HG03159 (cell line): ENCODE results near the gene ASTN1.

Experiments
- ATAC-seq: cut with Tn5 transposase; IDR thresholded peaks from one replicate; pipeline ENCODE4 v1.9.1; 2021; ENCODE audit warnings: mild to moderate bottlenecking, moderate library complexity; ENCODE audit not compliant: unreplicated experiment

The ASTN1 gene

DNA sequence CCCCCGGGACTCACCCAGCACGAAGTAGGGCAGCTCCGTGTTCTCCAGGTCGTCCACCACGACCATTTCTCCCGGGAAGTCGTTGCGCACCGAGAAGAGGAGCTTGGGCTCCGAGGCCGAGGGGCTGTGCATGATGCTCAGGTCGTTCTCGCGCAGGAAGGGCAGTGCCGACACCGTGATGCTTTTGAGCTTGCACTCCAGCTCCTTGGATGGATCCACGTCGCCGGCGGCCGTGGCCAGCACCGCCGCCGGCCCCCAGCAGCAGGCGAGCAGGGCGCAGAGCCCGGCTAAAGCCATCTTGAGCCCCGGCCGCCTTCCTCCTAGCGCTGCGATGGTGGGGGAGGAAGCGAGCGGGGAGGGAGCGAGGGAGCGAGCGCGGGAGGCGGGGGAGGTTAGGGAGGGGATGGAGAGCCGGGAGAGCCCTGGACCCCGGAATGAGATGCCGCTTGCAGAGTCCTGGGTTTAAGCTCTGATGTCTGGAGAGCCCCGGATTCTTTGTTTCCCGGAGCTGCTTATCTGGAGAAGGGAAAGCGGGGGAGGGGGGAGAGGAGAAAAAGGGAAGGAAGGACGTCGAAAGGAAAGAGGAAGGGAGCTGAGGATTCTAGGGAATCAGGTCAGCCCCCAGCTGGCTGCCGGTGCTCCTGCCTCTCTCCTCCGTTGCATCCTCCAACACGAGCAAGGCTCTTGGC is at the start of gene ASTN1:
ASTN1 (minus strand) TSS at position 333 of the 689 bp plus-strand sequence; CDS start at position 297, 36 bp downstream.
- no peak for ATAC-seq

GRCh38 chr1:177211231-177211630 is 46.7 kb upstream of the ASTN1 start:
- ATAC-seq, result no peak

DNA sequence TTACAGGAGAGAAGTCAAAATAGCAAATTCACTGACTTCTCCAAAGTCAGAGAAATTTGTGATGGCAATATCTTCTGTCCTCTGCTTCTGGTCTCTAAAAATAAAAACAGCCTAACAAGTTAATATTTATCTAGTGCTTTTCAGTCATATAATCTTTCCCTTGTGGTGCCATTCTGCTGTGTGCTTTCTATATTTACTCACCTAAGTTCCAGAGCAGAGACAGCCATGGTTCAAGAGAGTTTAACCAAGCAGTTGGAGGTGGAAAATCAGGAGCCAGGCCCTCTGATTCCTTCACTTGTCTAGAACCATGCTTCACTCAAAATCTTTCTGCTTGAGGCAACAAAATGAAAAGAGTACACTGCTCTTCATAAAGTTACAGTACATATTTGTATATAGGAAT is 45.6 kb upstream of the ASTN1 start:
- ATAC-seq, result no peak

DNA sequence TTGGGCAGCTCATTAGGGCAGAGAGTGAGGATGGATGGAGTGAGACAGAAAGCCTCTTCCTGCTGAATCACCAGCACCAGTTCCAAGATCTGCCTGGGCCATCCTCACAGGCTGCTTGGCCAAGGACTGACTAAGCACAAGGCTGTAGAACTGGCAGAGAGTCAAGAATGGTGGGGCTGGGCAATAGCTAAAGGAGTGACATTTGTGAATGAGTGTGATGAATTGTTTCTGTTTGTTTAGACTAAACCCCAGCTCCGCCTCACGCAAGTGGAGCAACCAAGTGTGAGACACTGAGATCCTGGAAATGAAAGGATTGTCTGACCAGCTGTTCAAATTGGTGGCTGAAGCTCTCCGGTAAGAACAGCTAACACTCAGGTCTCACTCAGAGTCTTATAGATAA is 44.8 kb upstream of the ASTN1 start:
- ATAC-seq, result no peak

DNA sequence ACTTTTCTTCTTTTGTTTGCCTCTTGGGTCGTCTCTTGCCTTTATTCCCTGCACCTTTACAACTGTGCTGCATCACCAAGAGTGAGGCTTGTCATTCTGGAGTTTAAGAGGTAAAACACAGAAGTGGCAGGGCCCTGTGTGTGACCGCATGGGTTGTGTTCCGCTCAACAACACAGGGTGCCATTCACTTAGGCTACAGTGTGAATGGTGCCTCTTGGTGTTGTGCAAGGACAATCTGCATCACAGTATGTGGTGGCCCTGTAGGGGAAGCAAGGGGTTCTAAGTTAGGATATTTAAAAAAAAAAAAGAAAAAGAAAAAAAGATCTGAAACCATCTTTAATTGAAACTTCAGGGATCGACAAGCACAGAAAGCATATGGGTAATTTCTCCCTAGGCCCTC is 44.4 kb upstream of the ASTN1 start:
- no peak for ATAC-seq

GRCh38 chr1:177206831-177207355 is 42.4 kb upstream of the ASTN1 start:
- ATAC-seq, result no peak

- ATAC-seq, result no peak
Measured at GRCh38 chr1:177200290-177200689, 35.8 kb upstream of the ASTN1 start.

DNA sequence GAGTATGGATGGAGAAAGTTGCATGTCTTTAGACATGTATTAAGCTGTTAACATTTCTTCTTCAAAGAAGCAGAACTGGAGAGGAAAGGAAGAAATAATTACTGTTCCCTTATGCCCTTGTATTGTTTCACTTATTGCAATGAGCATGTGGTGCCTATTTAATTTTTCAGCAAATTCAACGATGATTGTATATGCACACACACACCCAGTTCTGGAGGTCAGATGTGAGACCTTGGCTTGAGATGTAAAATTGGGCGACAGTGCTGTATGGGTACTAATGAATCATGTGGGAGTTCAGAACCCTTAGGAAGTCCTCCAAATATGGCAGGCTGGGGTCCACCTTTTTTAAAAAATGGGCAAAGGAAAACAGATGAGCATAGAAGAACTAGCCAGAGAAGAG is 33.7 kb upstream of the ASTN1 start:
- no peak for ATAC-seq

DNA sequence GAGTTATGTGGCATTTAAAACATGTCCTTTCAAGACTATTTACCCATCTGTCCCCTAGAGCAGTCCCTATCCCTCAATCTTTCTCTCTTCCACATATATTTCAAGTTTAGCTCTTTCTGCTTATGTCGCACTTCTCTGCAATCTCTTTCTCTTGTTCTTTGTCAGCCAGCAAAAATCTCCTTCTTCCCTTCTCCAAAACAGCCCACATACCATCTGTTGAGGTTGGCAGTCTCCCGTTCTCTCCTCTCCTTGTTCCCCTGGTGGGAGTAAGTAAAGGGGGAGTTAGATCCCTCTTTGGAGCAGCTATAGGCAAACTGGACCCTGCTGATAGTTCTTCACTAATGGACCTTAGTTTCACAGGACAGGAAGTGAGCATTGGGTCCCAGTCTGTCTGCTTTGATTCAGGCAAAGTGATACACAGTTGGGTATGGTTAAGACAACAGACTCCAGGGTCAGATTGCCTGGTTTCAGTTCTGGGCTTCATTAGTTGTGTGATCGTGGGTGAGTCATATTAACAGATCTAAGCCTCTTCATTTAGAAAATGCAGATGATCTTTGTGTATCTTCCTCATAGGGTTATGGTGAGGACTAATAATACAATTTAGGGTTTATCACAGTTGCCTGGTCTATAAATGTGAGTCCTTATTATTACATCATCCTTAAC is 25.9 kb upstream of the ASTN1 start:
- no peak for ATAC-seq

DNA sequence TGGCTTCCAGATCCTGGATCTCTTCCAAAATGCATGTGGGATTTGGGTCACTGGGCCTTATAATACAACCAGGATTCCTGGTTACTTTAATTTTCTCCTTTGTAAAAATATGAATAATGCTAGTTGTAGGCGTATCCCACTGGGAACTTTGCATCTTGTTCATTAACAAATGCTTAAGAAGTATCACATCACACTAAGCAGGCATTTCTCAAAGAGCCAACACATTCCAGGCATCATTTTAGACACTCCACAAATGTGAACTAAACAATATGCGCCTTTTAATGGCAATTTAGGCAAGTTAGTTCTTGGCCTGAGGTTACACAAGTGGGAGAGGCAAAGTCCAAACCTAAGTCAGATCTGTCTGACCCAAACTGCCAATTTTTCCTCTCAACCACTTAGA is 22.1 kb upstream of the ASTN1 start:
- ATAC-seq, result no peak

DNA sequence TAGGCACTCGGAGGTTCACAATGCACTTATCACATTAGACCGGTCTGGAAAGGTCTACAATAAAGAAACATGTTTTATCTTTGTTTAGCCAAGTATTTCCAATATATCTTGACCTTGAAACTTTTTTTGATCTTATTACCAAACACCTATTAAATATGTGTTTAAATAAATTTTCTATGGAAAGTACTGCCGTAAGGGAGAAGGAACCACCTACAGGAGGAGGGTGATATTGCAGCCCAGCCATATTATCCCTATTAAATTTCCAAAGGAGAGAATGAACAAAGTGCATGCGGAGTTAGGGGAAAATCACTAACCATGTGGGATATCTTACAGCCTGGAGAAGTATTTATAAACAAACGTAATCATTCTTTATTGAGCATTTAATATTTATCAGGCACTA is 20.7 kb upstream of the ASTN1 start:
- ATAC-seq, result no peak

- ATAC-seq, result no peak
Measured at GRCh38 chr1:177183836-177184235, 19.3 kb upstream of the ASTN1 start.

- peak; percentile 96 for ATAC-seq
Measured at GRCh38 chr1:177181631-177182291, 17.2 kb upstream of the ASTN1 start.

DNA sequence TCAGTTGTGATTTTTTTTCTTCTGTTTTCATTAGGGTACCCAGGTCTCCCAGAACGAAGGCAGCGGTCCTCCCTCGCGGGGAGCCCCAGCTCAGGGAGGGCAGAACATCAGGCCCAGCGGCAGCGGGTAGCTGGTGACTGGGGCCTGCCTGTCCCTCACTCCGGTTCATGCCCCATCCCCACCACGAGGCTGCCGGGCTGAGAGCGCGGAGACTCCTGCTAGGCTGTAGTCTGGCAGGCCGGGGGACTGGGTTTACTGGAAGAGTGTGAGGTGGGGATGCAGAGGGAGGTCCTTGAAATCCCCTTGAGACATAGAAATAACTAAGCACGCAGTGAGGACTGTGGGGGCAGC is 16.7 kb upstream of the ASTN1 start:
- ATAC-seq, result no peak

GRCh38 chr1:177174921-177175634 is 10.6 kb upstream of the ASTN1 start:
- ATAC-seq, result no peak

DNA sequence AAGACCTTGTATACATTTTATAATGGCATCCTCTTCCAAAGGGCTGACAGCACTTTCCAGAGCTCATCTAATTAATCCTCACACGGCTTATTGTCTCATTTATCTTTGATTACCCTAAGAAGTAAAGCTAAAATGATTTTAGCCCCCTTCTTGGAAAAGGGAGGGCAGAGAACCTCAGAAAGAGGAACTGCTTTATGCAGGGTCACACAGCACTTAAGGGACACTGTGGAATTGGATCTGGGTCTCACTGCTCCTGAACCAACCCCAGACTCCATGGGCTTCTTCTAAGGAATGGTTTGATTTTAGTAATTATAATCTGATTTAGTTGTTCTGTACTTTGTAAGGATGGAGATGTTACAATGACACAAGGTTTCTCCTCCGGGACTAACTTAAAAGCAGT is 9.5 kb upstream of the ASTN1 start:
- no peak for ATAC-seq

DNA sequence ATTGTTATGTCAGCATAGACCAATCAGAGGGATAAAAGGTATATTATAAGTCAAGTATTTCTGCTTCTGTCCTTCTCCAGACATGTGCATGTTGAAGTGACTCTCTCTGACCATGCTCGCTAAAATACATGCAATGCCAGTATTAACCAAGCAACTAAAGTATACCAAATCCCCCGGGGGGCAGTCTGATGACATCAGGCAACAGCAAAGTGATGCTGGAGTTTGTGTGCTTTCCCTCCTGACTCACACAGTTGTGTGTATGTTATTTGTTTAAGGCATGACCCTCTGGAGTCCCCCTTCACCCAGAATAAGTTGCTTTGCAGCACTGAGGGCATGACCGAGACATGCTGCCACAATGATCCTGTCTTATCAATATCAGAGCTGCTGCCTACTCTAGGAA is 8.4 kb upstream of the ASTN1 start:
- ATAC-seq, result no peak

DNA sequence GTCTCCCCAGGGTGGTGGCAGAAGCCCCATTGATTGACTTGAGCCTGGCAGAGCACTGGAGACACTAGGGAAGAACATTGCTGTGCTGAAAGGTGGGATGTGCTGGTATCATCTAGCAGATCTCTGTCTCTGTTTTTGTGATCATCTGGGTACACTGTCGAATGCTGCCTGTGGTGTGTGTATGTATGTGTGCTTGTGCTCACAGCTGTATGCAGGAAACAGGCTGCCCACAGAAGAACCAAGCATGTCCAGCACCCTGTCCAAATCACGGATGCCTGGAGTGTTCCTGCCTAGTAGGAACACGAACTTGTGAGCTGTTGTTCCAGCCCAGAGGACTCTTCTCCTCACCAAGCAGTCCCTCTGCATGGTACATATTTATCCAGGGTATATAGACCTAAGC is 7.8 kb upstream of the ASTN1 start:
- ATAC-seq, result no peak

DNA sequence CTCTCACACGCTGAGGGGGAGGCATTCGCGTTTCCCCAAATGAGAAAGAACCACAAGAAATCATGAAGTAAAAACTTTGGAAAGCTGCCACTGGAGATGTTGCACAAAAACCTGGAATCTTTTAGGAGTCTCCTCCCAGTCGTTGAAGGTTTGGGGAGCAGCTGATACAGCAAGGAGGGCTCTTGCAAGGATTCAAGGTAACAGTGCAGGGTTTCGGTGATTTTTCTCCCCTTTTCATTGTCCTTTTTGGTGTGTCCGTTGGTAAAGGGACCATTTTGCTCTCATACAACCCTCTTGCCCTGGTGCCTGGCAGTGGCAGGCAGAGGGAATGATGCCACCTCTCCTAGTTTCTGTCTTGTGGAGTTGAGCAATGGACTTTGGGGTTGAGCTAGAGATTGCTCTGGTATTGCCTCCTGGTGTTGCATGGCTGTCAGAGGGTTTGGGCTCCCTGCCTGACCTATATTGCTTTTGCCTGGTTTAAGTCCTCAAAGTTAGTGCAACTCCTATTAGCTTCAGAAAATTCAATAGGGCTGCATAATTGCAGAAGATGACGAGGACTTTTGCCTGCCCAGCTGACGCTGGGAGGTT is 7.1 kb upstream of the ASTN1 start:
- no peak for ATAC-seq

- peak; percentile 89 for ATAC-seq
Measured at GRCh38 chr1:177170756-177171535, 6.4 kb upstream of the ASTN1 start, which contains the start of gene BRINP2. Gene BRINP2, plus strand, starts transcription at chr1:177170958. Its CDS starts 58,919 bp downstream, at chr1:177229877.
